SK-N-DZ (cell line): ENCODE results near the gene ABCD1.
"Not testable (repeated sequence)": the region's sequence is repeated elsewhere in the genome, so short reads cannot be mapped to it uniquely, and the experiment has no call there.

Experiments used
- DNase-seq: peaks from one replicate; pipeline ENCODE4 v3.0.0-alpha.2; 2015; ENCODE audit warnings: low spot score

Gene ABCD1

DNA sequence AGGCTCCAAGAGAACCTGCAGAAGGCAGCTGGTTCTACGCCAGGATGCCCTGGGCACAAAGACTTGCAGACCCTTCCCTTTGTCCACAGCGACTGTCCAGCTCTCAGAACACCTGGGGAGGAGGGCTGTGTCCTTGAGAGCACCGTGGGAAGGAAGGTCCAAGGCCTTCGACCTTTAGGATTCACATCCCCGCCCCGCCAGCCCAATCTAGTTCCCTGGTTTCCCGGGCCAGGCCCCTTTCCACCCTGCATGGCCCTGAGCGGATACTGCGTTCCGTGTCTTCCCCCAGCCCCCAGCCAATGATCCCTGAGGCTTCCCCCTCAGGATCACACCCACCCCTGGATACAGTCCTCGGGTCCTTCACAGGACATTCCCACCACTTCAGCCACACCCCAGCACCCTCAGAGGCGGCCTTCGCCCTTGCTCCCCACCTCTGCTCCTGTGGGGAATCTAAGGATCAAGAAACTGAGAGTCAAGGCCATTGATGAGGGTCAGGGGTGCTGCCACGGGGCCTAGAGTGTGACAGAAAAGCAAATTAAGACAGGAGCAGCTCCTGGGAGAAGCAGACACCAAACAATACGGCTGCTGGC lies 9.1 kb downstream of the ABCD1 start:
- DNase-seq: no peak

DNA sequence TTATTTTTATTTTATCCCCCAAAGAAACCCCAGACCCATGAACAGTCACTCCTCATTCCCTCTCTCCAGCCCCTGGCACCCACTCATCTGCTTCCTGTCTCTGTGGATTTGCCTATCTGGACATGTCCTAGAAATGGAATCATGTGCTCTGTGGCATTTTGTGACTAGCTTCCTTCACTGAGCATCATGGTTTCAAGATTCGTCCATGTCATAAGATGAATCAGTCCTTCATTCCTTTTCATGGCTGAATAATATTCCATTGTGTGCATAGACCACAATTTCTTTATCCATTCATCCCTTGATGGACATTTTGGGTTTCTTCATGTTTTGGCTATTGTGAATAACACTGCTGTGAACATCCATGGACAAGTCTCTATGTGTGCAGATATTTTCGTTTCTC lies 10.2 kb downstream of the ABCD1 start:
- no peak for DNase-seq

DNA sequence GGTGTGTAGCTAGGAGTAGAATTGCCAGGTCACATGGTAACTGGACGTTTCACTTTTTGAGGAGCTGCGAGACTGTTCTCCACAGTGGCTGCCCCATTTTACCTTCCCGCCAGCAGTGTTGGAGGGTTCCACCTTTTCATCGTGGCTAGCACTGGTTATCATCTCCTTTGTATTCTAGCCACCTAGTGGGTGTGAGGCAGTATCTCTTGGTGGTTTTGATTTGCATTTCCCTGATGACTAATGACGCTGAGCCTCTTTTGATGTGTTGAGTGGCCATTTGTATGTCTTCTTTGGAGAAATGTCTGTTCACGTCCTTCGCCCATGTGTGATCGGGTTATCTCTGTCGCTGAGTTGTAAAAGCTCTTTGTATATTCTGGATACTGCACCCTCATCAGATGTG lies 10.6 kb downstream of the ABCD1 start:
- DNase-seq: no peak

DNA sequence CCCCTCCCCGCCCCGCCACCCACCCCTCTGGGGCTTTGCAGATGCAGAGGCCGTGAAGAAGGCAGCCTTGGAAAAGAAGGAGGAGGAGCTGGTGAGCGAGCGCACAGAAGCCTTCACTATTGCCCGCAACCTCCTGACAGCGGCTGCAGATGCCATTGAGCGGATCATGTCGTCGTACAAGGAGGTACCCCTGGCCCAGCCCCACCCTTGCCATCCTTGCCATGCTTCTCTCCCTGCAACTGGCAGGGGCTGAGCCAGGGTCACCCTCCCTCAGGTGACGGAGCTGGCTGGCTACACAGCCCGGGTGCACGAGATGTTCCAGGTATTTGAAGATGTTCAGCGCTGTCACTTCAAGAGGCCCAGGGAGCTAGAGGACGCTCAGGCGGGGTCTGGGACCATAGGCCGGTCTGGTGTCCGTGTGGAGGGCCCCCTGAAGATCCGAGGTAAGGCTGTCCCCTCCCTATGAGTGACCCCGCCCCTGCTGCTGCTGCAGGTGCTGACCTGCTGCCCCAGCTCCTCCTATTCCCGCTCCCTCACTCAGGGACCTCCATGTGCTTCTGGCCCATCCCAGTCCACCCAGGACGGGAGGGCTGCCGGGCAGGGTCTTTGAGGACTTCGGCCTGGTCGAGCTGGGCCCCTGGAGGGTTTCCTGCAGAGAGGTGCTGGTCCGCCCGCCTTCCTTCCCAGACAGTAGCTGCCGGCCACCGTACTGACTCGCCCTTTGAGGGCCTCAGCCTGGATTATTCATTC lies 11.6 kb downstream of the ABCD1 start:
- no peak for DNase-seq

DNA sequence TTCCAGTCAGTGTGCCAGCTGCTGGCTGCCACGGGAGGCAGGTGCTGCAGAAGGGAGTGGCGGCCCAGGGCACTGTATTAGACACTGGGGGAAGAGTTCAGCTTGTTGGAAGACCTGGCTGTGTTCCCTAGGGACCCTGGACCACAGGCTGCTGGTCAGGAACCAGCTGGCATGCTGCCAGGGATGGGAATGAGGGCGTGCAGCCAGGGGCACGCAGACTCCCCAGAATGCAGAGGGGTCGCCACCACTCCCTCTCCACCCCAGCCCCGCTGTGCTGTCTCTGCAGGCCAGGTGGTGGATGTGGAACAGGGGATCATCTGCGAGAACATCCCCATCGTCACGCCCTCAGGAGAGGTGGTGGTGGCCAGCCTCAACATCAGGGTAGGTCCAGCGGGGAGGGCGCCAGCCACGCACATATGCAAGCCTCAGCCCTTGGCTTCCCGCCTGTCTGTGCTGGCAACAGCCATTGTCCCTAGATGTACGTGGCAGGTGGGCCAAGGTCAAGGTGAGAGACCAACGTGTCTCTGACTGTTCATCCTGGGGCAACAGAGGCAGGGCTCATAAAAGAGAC lies 12.3 kb downstream of the ABCD1 start:
- no peak for DNase-seq

DNA sequence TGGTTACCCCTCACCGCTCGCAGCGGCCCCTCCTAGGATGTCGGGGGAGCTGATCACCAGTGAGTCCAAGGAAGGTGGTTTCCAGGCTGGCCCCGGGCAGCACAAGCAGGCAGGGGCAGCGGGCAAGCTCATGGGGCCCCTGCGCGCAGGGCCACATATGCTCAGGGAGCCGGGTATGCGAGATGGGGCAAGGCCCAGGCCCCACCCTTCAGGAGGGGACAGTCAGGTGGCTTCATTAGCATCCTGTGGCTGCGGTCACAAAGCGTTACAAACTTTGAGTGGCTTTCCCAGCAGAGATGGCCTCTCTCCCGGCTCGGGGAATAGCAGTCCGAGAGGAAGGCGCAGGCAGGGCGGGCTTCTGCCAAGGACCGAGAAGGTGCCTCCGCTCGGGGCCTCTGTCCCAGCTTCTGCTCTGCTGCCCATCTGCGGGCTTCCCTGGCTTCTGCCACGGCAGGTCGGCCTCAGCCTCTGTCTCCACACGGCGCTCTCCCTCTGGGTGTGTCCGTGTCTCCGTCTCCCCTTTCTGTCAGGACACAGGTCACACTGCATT lies 13.5 kb downstream of the ABCD1 start:
- DNase-seq: no peak

DNA sequence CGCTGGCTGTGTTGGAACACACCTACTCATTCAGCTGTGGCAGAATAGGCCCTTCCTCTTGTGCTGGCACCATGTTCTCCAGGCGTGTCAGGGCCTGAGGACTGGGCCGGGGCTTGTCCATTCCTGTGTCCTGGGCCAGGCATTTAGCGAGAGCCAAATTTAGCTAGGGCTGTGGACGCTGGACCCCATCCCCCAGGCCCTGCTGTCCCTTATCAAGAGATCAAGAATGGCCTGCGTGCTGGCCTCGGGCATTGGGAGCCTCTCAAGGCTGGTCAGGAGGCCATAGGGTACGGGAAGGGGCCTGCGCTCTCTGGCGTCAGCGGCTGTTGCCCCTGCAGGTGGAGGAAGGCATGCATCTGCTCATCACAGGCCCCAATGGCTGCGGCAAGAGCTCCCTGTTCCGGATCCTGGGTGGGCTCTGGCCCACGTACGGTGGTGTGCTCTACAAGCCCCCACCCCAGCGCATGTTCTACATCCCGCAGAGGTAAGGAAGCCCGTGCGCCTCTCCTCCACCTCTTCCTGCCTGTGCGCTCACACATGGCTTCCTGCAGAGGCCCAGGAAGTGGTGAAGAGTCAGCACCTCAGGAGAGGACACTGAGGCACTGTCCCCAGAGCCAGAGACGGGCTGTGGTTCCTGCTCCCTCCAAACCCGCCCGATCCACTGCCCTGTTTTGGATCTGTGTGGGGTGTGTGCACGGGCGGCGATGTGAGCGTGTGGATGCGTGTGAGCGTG lies 15.3 kb downstream of the ABCD1 start:
- DNase-seq: no peak

DNA sequence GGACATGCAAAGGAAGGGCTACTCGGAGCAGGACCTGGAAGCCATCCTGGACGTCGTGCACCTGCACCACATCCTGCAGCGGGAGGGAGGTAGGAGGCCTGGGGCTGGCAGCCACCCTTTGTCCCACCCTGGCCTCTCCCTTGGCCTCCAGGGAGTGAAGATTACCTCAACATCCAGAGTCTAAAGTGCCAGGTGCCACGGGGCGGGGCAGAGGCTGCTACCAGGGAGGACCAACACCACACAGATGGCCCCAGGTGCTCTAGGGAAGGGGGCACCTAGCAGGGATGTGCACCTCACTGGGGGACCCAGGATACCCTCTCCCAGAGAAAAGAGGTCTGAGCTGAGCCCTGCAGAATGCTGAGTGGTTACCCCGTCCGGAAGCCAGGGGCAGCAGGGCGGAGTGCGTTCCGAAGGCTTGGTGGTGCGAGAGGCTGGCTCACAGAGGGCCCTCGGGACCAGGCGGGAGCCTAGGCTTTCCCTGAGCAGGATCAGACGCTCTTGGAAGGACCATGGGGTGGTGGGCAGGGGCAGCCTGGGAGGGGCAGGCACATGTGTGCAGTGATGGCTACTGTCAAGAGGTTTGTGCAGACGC lies 16.1 kb downstream of the ABCD1 start:
- DNase-seq: no peak

DNA sequence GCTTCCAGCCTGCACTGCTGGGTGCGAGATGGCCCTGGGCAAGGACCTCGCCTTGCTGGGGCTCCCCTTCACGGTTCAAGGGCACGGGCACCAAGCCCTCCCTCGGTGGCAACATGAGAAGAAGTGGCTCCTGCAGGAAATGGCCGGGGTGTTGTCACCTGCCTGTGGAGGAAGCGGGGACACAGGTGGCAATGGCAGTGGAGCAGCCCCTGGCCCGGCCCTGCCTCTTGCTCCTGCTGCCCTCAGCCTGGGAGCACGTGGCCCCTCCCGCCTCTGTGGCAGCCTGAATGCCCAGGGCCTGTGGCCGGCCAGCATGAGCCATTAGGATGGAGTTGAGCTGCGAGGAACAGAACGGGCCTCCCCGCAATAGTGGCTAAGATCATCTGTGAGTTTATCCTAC lies 16.8 kb downstream of the ABCD1 start:
- DNase-seq: no peak

DNA sequence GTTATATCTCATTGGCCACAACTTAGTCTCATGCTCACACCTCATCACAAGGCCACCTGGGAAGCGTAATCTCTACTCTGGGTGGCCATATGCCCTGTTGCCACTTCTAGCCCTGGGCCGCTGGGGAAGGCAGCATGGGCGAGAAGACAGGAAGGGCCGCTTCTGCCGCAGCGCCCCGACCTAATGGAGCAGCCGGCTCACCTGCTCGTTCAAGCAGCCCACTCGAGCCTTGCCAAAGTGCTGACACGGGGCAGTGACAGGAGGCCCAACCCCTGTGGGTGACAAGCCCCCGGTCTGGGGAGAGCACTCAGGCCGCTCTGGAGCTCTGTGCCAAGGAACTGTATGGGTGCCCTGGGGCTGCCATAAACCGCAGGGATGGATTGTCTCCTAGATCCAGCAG lies 17.5 kb downstream of the ABCD1 start:
- not testable (repeated sequence) for DNase-seq

DNA sequence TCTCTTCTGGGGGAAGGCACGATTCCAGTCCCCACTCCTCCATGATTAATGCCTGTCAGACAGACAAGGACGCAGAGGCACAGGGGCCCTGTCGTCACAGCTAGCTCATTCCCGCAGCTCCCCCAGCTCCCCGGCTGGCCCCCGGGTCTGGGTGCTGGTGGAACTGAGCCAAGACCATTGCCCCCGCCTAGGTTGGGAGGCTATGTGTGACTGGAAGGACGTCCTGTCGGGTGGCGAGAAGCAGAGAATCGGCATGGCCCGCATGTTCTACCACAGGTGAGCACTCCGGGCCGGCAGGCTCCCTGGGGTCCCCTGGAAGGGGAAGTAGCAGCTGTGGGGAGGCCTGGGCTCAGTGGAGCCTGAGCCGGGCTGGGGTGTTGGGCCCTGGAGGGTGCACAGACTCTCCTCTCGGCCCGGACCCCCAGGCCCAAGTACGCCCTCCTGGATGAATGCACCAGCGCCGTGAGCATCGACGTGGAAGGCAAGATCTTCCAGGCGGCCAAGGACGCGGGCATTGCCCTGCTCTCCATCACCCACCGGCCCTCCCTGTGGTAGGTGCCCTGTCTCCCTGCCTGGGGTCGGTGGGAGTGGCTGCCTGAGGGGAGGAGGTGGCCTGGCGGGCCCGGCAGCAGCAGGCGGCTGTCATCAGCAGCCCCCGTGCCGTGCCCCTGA lies 18.3 kb downstream of the ABCD1 start:
- not testable (repeated sequence) for DNase-seq

DNA sequence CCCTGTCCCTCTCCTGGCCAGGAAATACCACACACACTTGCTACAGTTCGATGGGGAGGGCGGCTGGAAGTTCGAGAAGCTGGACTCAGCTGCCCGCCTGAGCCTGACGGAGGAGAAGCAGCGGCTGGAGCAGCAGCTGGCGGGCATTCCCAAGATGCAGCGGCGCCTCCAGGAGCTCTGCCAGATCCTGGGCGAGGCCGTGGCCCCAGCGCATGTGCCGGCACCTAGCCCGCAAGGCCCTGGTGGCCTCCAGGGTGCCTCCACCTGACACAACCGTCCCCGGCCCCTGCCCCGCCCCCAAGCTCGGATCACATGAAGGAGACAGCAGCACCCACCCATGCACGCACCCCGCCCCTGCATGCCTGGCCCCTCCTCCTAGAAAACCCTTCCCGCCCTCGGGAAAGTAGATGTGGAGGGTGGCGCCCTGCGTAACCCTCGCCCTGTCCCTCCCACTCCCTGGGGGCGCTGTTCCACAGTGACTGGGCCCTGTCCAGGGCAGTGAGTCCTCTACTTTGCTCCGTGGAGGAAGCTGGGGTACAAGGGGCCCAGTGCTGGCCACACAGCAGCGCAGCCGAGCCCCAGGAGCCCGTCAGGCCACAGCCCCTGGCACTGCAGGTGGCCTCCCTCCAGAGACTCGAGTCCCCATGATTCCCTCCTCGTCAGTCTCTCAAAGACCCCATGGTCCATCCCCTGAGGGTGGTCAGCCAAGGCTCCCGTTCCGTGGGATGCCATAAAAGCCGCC lies 19.0 kb downstream of the ABCD1 start:
- DNase-seq: peak; percentile 64

DNA sequence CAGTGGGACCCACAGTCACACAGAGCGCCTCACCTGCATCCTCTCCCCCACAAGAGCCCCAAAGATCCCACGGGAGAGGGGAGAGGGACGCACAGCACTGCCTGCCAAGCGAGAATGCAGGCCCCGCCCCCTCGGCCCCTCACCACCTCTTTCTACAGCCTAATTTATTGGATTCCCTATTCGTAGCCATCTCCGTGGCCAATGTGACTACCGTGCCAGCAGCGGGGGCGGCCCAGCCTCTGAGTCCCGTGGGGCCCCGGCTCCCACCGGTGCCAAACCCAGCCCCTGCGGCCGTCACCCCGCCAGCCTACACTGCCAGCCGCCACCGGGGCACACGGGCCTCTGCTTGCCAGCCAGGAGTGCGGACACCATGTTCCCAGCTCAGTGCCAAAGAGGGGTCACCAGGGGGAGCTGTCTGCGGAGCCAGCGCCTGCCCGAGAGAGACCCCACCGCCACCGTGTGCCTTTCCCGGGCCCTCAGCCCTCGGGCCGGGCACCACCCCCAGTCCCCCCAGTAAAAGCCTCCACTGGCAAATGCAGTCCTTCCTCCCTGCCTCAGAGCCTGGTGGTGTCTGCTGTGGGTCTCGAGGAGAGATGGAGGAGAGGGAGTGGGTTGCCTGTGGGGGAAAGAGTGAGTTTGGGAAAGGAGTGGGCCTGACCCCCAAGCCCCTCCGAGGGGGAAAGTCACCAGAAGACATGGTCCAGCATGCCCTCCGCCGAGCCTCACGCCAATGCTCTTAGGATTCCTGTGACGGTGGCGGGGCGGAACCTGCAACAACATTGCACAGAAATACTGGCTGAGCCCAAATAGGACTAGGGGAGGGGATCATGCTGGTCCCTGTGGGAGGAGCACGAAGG lies 19.8 kb downstream of the ABCD1 start:
- no peak for DNase-seq

DNA sequence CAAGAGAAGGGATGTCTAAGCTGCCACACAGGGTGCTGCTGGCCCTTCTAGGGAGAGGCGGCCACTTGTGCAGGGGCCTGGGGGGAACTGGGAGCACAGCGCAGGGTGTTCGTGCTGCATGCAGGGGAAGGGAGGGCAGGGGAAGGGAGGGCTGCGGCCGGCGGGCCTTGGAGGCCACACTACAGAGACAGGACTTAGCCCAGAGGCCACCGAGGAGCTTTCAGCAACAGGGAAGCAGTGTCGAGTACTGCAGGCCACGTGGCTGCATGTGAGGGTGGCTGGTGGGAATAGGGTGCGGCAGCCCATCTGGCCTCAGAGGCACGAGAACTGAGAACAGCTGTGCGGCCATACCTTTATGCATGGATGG lies 20.4 kb downstream of the ABCD1 start:
- DNase-seq: not testable (repeated sequence)

DNA sequence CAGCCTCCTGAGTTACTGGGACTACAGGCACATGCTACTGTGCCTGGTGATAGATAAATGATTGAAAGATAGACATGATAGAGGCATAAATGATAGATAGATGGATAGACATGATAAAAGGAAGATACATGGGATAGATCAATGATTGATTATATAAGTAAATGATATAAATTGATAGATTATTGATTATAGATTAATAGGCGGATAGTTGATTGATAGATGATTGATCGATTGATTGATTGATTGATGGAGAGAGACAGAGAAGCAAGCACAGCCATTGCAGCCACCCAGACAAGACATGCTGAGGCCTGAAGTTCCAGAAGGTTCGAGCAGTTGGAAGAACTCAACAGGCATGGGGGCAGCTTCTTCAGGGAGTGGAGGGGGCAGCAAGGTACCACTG lies 21.7 kb downstream of the ABCD1 start:
- DNase-seq: no peak

DNA sequence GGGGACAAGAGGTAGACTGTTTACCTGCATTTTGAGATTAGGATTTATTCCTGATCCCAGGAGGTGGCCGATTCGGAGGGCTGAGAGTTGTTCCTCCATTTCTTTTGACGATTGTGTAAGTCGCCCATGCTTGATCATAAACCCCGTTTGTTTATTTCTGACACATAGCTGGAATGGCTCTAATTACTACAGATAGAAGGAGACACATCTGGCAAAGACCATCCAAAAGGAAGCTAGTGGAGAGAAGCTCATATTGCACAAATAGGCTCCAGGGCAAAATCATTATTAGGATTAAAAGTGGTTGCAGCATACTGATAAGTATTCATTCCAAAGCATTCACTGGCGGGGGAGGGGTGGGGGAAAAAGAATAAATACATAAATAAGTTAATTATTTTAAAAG lies 22.3 kb downstream of the ABCD1 start:
- not testable (repeated sequence) for DNase-seq

DNA sequence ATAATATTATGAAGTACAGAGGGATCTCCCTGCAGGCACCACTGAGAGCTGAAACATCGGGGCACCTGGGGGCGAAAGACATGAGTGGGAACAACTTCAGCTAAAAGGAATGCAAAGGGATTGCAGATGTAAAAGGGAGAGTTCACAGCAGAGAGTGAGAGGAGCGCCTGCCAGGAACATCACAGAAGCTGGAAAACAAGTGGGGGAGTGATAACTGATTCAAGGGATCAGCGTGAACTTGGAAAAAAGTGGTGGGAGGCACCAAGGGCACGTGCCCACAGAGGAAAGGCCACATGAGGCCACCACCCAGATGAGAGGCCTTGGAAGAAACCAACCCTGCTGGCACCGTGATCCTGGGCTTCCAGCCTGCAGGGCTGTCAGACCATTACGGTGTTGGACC lies 24.4 kb downstream of the ABCD1 start:
- DNase-seq: not testable (repeated sequence)

DNA sequence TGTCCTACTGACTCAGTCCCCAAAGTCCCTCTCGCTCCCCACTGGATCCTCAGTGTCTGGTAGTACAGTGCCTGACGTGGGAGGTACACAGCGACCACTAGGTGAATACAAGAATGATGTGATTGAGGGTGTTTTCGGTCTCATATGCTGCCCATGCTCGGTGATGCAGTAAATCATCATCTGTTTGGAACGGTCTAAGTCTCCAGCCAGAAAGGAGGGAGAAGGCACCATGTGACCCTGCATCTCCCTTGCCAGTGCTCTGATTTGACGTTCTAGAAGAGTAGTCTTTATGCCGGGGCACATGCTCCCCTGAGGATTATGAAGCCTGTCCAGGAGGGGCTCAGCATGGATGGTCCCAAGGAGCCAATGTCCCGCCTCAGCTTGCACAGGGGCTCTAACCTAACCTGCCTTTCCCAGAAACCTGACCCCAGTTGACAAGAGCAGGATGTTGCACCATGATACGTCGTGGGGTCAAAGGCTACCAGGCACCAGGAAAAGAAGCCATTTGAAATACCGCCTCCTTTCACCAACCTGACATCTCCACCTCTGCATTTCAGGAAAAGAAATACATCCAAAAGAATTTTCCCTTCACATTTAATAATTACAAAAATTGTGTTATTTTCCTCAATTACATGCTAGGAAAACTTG lies 25.6 kb downstream of the ABCD1 start:
- DNase-seq: no peak

DNA sequence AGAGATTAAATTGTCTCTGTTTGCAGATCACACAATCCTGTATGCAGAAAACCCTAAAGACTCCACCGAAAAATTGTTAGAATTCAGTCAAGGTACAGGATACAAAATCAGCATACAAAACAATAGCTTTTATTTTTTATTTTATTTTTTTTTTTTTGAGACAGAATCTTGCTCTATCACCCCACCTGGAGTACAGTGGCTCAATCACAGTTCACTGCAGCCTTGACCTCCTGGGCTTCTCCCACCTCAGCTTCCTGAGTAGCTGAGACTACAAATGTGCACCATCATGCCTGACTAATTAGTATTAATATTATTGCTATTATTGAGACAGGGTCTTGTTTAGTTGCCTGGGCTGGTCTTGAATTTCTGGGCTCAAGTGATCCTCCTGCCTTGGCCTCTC lies 30.5 kb downstream of the ABCD1 start:
- no peak for DNase-seq
